GM13977 (cell line): ENCODE data around the gene RSAD2.

Source experiments
- DNase-seq: peaks from one replicate; pipeline ENCODE4 v3.0.0; 2012; ENCODE audit warnings: low spot score
- CTCF ChIP-seq: IDR thresholded peaks from 2 replicates; pipeline ENCODE4 v1.5.1; 2012; ENCODE audit warnings: mild to moderate bottlenecking, control low read depth; ENCODE audit not compliant: insufficient read depth; ENCODE audit errors: extremely low read depth, missing control alignments
- in situ Hi-C: fragments of 300-500 bp; cut with MboI; formaldehyde crosslinking; loops from one replicate; pipeline ENCODE4 v1.12.0; 2022; ENCODE audit warnings: low sequenced_read_pairs, low pct_unique_long_range_greater_than_20kb, mixed read lengths, inconsistent platforms; ENCODE audit not compliant: unreplicated experiment

The RSAD2 gene

DNA sequence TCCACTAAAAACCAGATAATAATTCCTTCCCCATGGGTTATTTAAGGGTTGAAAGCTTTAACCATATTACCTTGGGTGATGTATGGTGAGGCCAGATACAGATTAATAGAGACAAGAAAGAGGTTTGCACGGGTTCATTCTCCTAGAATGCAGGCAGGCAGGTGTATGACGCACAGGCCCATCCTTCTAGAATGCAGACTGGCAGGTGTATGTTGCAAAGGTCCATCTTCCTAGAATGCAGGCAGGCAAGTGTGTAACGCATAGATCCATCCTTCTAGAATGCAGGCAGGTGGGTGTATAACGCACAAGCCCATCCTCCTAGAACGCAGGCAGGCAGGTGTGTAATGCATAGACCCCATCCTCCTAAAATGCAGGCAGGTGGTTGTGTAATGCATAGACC, 3.9 kb downstream of the RSAD2 start:
- DNase-seq, result no peak
- TF ChIP-seq CTCF, result no peak
- in situ Hi-C loops, result no loop called here

DNA sequence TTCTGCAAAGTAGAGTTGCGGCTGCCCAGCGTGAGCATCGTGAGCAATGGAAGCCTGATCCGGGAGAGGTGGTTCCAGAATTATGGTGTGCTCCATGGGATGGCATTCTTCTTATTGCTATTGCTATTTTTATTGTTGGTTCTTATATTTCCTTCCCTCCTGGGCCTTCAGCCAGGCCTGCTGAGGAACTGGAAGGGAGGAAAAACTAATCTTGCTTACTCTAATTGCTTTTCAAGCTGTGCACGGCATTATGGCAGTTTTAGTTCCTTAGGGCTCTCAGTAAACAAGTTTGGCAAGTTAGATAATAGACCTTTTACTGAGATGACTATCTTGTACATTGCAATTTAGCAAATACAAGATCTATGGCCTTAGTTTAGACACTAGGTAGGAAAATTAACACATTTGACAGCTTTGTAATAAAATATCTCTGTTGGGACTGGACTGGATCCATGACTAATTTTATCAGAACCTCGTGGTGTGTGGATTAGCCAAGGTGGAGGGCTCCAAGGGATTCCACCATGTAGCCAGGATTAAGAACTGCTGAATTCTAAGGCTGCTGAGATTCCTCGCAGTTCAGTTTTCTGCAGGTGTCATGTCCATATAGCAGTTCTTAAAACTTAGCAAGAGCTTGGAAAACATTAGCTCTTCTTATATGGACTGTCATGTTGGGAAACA, 6.0 kb downstream of the RSAD2 start:
- DNase-seq, result no peak
- in situ Hi-C loops, result no loop called here
- TF ChIP-seq CTCF, result no peak

DNA sequence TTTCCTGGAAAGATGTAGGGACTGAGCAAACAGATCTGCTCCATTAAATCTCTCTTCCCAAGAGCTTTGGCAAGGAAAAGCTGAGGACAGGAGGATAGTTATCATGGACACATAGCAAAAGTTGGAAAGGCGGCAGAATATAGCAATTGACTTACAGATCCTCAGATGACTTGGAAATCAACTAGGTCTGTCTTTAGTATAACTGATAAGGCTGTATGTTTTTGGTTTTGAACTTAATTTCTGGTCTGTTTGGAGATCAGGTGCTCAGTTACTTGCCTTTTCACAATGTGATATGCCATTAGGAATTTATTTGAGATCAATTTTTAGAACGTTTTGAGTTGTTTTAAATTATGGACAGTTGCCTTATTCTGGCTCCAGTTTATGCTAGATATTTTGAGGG, 8.0 kb downstream of the RSAD2 start:
- no peak for DNase-seq
- in situ Hi-C loops, result no loop called here
- no peak for TF ChIP-seq CTCF

GRCh38 chr2:6885968-6886367, 8.4 kb downstream of the RSAD2 start:
- in situ Hi-C loops, result no loop called here
- no peak for DNase-seq
- TF ChIP-seq CTCF, result no peak

GRCh38 chr2:6887751-6888192, 10.2 kb downstream of the RSAD2 start:
- in situ Hi-C loops, result no loop called here
- no peak for DNase-seq

GRCh38 chr2:6888724-6889123, 11.1 kb downstream of the RSAD2 start:
- in situ Hi-C loops, result no loop called here
- TF ChIP-seq CTCF, result no peak

More at GRCh38 chr2:6887751-6888192, 10.2 kb downstream of the RSAD2 start:
- no peak for TF ChIP-seq CTCF

More at GRCh38 chr2:6888724-6889123, 11.1 kb downstream of the RSAD2 start:
- DNase-seq, result no peak
